Astrocyte (in vitro differentiated cells and primary cell): ENCODE results near the gene ZSCAN26.

Source experiments
- CTCF ChIP-seq: IDR thresholded peaks from 2 replicates; pipeline ENCODE4 v1.5.1; 2011; ENCODE audit warnings: low read depth, mild to moderate bottlenecking, inconsistent platforms, low read length, moderate library complexity; ENCODE audit not compliant: insufficient read depth
- EZH2 ChIP-seq: IDR thresholded peaks from 2 replicates; pipeline ENCODE4 v1.6.1; 2012; ENCODE audit warnings: mild to moderate bottlenecking, low read length, inconsistent platforms; ENCODE audit not compliant: insufficient read depth

- TF ChIP-seq CTCF (no peak), EZH2 (no peak)
These were observed 42.5 kb upstream of the ZSCAN26 start for GRCh38 chr6:28224131-28225055.
